ENCODE measurements around the gene PLD4.

DNA sequence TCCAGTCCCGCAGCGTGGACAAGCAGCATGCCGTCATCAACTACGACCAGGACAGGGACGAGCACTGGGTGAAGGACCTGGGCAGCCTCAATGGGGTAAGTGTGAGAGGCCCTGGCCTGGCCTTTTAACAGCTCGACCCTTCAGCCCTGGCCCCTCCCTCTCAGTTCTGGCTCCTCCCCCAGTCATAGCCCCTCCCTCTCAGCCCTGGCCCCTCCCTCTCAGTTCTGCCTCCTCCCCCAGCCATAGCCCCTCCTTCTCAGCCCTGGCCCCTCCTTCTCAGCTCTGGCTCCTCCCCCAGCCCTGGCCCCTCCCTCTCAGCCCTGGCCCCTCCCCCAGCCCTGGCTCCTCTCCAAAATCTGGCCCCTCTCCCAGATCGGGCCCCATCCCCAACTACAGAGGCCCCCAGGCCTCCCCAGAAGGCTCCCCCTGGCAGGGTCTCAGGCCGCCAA, 48.4 kb upstream of the PLD4 start:
- TF ChIP-seq, protein P1, sequence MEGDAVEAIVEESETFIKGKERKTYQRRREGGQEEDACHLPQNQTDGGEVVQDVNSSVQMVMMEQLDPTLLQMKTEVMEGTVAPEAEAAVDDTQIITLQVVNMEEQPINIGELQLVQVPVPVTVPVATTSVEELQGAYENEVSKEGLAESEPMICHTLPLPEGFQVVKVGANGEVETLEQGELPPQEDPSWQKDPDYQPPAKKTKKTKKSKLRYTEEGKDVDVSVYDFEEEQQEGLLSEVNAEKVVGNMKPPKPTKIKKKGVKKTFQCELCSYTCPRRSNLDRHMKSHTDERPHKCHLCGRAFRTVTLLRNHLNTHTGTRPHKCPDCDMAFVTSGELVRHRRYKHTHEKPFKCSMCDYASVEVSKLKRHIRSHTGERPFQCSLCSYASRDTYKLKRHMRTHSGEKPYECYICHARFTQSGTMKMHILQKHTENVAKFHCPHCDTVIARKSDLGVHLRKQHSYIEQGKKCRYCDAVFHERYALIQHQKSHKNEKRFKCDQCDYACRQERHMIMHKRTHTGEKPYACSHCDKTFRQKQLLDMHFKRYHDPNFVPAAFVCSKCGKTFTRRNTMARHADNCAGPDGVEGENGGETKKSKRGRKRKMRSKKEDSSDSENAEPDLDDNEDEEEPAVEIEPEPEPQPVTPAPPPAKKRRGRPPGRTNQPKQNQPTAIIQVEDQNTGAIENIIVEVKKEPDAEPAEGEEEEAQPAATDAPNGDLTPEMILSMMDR (IDR thresholded peaks at IDR 0.05; ENCODE audit: control extremely low read depth in 1 of 3, insufficient read depth in 1 of 3, low read depth in 1 of 3, low read length in 3 of 3) = no peak
- TF ChIP-seq POLR2AphosphoS5 (IDR thresholded peaks at IDR 0.05; ENCODE audit: low read depth, low read length) = no peak
- TF ChIP-seq RNF2 (IDR thresholded peaks at IDR 0.05; ENCODE audit: borderline replicate concordance, low read depth, low read length, missing control alignments, poor library complexity, severe bottlenecking) = no peak
- TF ChIP-seq POLR2A (IDR thresholded peaks at IDR 0.05; ENCODE audit: control extremely low read depth in 1 of 2, low read depth in 2 of 2, low read length in 2 of 2) = no peak
- TF ChIP-seq YY1 (IDR thresholded peaks at IDR 0.05; ENCODE audit: low read depth, low read length) = no peak

Data from H1 (cell line).